CD4-positive, alpha-beta T cell treated with Interleukin-6 at 100 ng/mL for 8 hours (primary cell): ENCODE data around the gene FANCC.

Source experiments
- DNase-seq: peaks from one replicate; pipeline ENCODE4 v3.0.0-alpha.2; 2020; ENCODE audit warnings: mixed read lengths, low spot score

The FANCC gene

GRCh38 chr9:95317119-95317892 is at the start of gene FANCC:
FANCC (minus strand) TSS chr9:95317709; CDS start chr9:95249291, 68,418 bp downstream.
- peak; percentile 77 for DNase-seq

GRCh38 chr9:95366731-95367325 is 49.3 kb upstream of the FANCC start:
- DNase-seq: no peak

DNA sequence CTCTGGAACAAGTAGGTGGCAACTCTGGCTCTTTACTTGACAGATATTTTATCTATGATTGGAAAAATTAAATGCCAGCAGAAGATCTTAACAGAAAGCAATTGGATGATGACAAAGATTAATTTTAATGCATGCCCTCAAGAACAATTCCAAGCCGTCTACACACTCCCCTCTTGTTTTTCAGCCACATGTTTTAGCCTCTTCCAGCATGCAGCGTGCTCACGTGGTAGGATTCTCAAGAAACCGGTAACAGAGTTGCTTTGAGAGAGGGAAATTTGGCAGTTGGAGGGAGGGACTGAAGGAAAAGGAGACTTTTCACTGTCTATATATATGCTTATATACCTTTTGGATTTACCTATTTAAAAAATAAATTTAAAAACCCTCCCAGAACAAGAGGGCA is 48.3 kb upstream of the FANCC start:
- DNase-seq: no peak

- DNase-seq: no peak
Measured at GRCh38 chr9:95363051-95363841, 45.7 kb upstream of the FANCC start.

DNA sequence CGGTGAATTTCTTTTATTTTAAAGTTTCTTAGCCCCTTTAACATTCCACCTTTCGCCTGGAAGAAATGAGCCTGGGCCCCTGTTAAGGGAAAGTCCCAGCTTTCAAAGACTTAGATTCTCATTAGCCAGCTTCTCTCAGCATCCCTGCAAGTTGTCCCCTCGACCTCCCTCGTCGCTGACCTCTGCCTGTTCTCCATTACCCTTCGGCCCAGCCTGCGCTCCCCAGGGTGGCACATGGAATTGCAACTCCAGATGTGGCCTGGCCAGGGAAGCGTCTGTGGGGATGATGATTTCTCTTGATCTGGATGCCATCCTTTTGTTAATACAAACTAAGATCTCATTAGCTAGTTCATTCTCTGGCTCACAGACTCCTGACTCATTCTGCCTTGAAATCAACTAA is 43.4 kb upstream of the FANCC start:
- no peak for DNase-seq

DNA sequence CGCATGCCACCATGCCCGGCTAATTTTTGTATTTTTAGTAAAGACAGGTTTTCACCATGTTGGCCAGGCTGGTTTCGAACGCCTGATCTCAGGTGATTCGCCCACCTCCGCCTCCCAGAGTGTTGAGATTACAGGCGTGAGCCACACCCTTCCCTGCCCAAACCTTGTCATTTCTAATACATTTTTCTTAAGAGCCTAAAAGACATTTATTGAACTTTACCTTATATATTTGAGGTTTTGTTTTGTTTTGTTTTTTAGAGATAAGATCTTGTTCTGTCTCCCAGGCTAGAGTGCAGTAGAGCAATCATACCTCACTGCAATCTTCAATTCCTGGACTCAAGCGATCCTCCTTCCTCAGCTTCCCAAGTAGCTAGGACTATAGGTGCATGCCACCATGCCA is 39.8 kb upstream of the FANCC start:
- DNase-seq: no peak

- no peak for DNase-seq
Measured at GRCh38 chr9:95355500-95355899, 38.0 kb upstream of the FANCC start.

DNA sequence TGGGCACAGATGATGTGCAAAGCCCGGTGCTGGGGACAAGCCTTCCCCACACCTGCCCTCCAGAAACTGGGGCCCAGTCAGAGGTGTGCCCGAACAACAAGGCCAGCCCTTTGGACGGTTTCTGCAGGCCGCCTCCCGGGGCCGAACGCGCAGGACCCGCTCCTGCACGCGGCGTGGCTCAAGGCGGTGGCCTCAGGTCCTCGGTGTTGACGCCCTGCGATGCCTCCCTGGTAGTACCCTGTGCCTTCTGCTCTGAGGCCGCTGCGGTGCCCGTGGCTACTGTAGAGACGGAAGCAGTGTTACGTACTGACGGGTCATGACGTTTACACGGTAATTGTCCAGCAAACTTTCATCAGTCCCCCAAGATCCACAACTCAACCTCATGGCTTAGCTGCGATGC is 33.5 kb upstream of the FANCC start:
- no peak for DNase-seq

DNA sequence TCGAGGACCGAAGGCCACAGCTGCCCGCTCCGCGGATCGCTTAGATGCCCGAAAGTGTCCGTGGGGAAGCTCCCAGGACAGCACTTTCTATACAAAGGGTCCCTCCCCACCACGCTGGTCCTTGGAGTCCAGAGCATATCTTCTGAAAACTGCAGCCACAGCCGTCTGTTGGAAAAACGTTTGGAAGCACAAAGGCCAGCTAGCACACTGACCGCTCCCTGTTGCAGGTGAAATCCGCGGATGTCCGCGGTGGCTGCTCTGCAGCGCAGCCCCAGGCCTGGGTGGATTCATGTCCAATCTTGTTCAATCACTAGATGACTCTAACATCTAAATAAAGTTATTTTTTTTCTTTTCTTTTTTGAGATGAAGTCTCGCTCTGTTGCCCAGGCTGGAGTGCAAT is 32.8 kb upstream of the FANCC start:
- no peak for DNase-seq

- DNase-seq: no peak
Measured at GRCh38 chr9:95349091-95350038, 31.9 kb upstream of the FANCC start.

DNA sequence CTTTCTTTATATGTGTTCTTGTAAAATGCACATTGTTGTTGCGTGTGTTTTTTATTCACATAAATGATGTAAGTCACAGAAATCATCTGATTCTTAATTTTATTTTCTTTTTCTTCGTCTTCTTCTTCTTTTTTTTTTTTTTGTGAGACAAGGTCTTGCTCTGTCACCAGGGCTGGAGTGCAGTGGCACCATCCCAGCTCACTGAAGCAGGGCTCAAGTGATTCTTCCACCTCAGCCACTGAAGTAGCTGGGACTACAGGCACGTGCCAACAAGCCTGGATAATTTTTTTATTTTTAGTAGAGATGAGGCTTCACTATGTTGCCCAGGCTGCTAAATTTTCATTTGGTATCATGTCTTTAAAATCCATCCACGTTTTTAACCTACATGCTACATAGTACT is 28.5 kb upstream of the FANCC start:
- DNase-seq: no peak

DNA sequence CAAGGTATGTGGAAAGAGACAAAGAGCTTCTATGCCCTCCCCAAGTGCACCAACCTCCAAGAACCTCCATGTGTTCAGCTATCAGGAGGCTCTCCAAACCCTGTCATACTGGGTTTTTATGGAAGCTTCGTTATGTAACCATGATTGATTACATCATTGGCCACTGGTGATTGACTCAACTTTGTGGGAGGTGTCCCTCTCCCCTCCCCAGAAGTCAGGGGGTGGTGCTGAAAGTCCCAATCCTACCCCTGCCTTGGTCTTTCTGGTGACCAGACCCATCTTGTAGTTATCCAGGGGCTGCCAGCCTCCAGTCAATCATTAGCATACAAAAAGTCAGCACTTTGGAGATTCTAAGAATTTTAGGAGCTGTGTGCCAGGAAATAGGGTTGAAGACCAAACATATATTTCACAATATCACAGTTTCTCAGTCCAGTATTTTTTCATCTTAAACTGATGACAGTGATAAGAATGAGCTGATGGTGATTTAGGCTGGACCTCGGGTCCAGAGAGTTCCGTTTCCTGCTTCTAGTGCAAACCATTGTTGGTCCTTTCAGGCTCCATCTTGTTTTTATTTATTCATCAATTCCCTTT is 27.3 kb upstream of the FANCC start:
- no peak for DNase-seq

DNA sequence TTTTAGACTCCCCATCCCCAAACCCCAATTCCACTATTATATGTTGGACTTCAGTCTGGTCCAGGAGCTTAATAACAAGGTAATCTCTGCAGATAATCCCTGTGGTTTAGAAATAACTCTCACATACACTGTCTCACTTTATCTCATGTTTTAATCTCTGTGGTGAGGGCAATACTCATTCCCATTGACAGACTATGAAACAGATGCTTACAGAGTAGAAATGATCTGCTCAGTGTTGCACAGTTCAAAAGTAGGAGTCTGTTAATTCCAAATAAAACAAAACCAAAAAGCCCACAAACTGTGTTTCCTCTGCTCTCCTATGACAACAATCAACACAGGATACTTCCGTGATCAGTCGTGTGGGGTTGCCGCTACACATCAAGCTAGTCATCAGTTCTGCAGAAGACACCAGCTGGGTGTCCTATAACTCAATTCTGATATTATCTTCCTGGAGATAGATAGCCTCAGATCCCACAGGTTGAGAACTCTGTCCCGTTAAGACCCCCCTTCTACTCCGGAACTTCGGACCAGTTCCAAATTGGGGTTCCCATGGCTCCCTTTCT is 26.3 kb upstream of the FANCC start:
- DNase-seq: no peak

GRCh38 chr9:95342571-95342970 is 25.1 kb upstream of the FANCC start:
- DNase-seq: no peak

DNA sequence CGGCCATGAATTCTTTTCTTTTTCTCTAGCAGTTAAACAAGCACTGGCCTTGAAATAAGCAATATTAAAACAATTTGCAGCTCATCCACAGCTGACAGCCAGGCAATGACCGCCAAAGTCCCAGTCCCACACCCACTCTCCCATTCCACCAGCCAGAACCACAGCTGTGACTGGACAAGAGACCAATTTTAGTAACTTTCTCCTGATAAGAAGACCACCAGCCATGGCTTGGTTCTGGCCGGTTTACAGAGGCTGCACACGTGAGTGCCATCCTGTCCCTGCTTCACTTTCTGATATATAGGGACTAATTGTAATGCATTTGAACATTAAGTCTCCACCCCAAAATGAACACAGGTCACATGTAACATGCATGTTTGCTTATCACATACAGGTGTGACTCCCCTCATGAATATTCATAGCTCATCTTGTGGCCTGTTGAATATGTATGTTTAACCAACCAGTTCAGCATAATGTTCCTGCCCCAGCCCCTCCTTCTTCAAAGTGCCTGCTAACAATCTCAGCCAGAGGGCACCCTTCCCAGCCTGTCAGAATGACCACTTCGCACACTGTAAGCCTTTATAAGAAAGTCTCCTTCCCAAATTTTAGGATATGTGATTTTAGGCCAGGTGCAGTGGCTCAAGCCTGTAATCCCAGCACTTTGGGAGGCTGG is 23.9 kb upstream of the FANCC start:
- no peak for DNase-seq

GRCh38 chr9:95338243-95338642 is 20.7 kb upstream of the FANCC start:
- no peak for DNase-seq

DNA sequence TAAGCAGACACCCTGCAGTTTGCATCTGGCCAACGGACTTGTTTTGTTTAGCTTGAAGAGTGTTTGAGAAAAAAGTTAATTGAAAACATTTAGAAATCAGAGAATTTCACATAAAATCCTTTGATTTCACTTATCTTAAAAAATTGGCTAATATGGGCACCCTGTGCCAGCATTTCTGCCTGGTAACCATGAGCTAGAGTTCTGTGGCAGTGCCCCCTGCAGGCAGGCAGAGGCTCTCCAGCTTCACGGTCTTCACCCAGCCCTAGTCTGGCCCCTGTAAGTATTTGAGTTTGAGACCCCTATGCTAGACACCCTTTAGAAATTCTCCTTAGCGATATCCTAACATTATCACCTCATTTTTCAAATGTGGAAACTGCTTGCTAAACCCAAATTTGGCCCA is 18.8 kb upstream of the FANCC start:
- DNase-seq: no peak

- no peak for DNase-seq
Measured at GRCh38 chr9:95333426-95333825, 15.9 kb upstream of the FANCC start.

DNA sequence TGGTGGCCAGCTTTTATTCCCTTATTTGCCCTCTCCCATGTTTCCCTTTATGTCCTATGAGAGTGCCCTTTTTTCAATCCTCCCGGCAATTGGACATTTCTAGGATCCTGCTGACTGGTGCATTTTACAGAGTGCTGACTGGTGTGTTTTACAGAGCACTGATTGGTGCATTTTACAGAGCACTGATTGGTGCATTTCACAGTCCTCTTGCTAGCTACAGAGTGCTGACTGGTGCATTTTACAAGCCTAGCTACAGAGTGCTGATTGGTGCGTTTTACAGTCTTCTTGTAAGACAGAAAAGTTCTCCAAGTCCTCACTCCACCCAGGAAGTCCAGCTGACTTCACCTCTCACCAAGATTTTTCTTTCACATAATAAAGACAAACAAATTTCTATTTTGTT is 15.4 kb upstream of the FANCC start:
- no peak for DNase-seq

GRCh38 chr9:95330720-95331404 is 13.4 kb upstream of the FANCC start:
- DNase-seq: no peak
